Peyer's patch (tissue), 4 donors: Measurements from ENCODE around the gene BTBD16.

Experiments
- POLR2A ChIP-seq, 2 donors: fragments of 450-650 bp; IDR thresholded peaks; one replicate each; pipeline ENCODE4 v1.5.1; 2017; ENCODE audit warnings: antibody characterized with exemption in 2 of 2, mild to moderate bottlenecking in 2 of 2, moderate library complexity in 2 of 2
- TF ChIP-seq, protein P1 (sequence below), 6 experiments: fragments of 450-650 bp in 4 of 6; fragments of 200-600 bp in 2 of 6; sonication (generic) in 1 of 6; IDR thresholded peaks; one replicate each; pipeline ENCODE4 v1.5.1; 2017 to 2019; ENCODE audit warnings: antibody characterized with exemption in 6 of 6, mild to moderate bottlenecking in 3 of 6, moderate library complexity in 1 of 6

- TF ChIP-seq, protein P1, sequence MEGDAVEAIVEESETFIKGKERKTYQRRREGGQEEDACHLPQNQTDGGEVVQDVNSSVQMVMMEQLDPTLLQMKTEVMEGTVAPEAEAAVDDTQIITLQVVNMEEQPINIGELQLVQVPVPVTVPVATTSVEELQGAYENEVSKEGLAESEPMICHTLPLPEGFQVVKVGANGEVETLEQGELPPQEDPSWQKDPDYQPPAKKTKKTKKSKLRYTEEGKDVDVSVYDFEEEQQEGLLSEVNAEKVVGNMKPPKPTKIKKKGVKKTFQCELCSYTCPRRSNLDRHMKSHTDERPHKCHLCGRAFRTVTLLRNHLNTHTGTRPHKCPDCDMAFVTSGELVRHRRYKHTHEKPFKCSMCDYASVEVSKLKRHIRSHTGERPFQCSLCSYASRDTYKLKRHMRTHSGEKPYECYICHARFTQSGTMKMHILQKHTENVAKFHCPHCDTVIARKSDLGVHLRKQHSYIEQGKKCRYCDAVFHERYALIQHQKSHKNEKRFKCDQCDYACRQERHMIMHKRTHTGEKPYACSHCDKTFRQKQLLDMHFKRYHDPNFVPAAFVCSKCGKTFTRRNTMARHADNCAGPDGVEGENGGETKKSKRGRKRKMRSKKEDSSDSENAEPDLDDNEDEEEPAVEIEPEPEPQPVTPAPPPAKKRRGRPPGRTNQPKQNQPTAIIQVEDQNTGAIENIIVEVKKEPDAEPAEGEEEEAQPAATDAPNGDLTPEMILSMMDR (IDR thresholded peaks at IDR 0.05), result no peak
- no peak for TF ChIP-seq POLR2A (IDR thresholded peaks at IDR 0.05)
Measured at GRCh38 chr10:122361046-122361445, 90.0 kb downstream of the BTBD16 start.
